ENCODE results near the gene TFDP3. TPM values are rescaled to one million over a fixed set of nuclear protein-coding genes. Genes with fewer than 3 reads are reported as not detected.

Gene TFDP3
- total RNA-seq, 3 donors from 2014 or later = not detected

- peaks cover 6% of the 10 kb centered on the region for H3K9me3 ChIP-seq
- no peaks in the 10 kb centered on the region for H3K36me3 ChIP-seq (ENCODE audit: low read depth)
- DNase-seq (no peak), ATAC-seq (no peak)
- no peaks in the 10 kb centered on the region for H3K4me1 ChIP-seq (ENCODE audit: low read depth)
- no peak overlapping the region for H3K4me3 ChIP-seq
- TF ChIP-seq, protein P1, sequence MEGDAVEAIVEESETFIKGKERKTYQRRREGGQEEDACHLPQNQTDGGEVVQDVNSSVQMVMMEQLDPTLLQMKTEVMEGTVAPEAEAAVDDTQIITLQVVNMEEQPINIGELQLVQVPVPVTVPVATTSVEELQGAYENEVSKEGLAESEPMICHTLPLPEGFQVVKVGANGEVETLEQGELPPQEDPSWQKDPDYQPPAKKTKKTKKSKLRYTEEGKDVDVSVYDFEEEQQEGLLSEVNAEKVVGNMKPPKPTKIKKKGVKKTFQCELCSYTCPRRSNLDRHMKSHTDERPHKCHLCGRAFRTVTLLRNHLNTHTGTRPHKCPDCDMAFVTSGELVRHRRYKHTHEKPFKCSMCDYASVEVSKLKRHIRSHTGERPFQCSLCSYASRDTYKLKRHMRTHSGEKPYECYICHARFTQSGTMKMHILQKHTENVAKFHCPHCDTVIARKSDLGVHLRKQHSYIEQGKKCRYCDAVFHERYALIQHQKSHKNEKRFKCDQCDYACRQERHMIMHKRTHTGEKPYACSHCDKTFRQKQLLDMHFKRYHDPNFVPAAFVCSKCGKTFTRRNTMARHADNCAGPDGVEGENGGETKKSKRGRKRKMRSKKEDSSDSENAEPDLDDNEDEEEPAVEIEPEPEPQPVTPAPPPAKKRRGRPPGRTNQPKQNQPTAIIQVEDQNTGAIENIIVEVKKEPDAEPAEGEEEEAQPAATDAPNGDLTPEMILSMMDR (IDR thresholded peaks at IDR 0.05) = no peak
- intact Hi-C loops (cut with DNase I, micrococcal nuclease) = no loop called here
Measured at GRCh38 chrX:133250184-133251100, 32.3 kb upstream of the TFDP3 start.

DNA sequence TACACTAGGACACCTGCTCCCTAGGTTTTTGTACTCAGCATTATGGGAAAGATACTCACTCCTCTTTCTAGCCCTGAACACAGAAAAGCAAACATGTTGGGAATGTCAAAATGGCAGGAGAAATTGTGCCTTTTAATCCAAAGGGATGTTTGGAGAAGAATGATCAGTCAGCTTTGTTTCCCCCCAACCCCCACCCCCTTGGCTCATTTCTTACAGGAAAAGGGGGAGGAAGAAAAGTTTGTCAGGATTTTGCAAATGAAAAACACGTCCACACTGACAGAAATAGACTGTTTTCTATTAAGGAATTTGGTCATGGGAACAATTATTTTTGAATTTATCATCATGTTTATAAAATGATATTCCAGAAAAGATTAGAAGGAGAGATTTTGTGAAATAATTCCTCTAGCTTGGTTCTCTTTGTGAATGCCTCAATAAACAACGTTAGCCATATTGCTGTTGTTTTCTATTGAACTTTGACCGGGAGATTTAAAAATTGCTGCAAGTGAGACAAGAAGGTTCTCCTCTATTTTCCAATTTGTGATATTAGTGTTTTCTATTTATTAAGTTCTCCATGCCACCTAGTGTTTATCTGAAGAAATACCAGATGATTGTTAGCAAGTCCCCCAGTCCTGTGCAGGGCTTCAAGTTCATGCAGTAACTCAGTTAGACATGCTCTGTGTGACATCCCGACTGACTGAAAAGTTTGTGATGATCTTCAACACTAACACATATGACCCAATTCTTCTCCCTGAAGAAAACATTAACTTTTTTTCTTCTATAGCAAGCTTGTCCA is 31.3 kb upstream of the TFDP3 start:
- no peaks in the 10 kb centered on the region for H3K4me1 ChIP-seq (ENCODE audit: low read depth)
- DNase-seq = no peak
- no peak overlapping the region for H3K4me3 ChIP-seq
- H3K9me3 ChIP-seq = peaks cover 6% of the 10 kb centered on the region
- H3K36me3 ChIP-seq (ENCODE audit: low read depth) = no peaks in the 10 kb centered on the region
- intact Hi-C loops (cut with DNase I, micrococcal nuclease) = no loop called here
- no peak for ATAC-seq
- TF ChIP-seq, protein P1 (IDR thresholded peaks at IDR 0.05) = no peak

DNA sequence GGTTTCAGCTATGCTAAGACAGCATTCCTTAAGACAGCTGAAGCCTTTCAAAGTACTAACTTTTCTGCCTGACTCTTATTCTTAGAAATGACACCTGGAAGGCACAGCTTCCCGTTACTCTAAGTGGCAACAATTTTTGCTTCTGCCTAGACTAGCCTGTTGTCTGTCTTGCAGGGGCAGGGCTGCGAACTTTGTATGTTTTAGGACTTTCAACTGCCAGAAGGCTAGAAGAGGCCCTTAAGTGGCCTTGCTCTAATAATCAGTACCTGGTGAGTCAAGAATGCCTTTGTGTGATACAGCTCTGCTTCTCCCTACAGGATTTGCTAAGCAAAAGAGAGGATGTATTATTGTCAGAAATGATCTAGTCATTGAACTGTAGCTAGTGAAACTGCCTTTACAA is 30.0 kb upstream of the TFDP3 start:
- Histone ChIP-seq H3K4me3 (no peak overlapping the region), H3K4me1 (ENCODE audit: low read depth) (no peaks in the 10 kb centered on the region), H3K9me3 (peaks cover 6% of the 10 kb centered on the region), H3K36me3 (ENCODE audit: low read depth) (no peaks in the 10 kb centered on the region)
- ATAC-seq = no peak
- no peak for DNase-seq
- TF ChIP-seq, protein P1 (IDR thresholded peaks at IDR 0.05) = no peak
- intact Hi-C loops (cut with DNase I, micrococcal nuclease) = no loop called here

GRCh38 chrX:133246921-133247320 is 28.8 kb upstream of the TFDP3 start:
- Histone ChIP-seq H3K4me1 (ENCODE audit: low read depth) (no peaks in the 10 kb centered on the region), H3K9me3 (peaks cover 6% of the 10 kb centered on the region), H3K4me3 (no peak overlapping the region), H3K36me3 (ENCODE audit: low read depth) (no peaks in the 10 kb centered on the region)
- DNase-seq (no peak), ATAC-seq (no peak)
- intact Hi-C loops (cut with DNase I, micrococcal nuclease) = no loop called here
- TF ChIP-seq, protein P1 (IDR thresholded peaks at IDR 0.05) = no peak

GRCh38 chrX:133235830-133236229 is 17.7 kb upstream of the TFDP3 start:
- TF ChIP-seq, protein P1 (IDR thresholded peaks at IDR 0.05) = no peak
- DNase-seq (no peak), ATAC-seq (no peak)
- Histone ChIP-seq H3K4me3 (no peak overlapping the region), H3K36me3 (ENCODE audit: low read depth) (no peaks in the 10 kb centered on the region), H3K9me3 (no peaks in the 10 kb centered on the region), H3K4me1 (ENCODE audit: low read depth) (no peaks in the 10 kb centered on the region)
- intact Hi-C loops (cut with DNase I, micrococcal nuclease) = no loop called here

Measured in mucosa of descending colon (tissue), 3 donors.